CD14-positive monocyte (primary cell): ENCODE measurements around the gene RAB25. TPM values are rescaled to one million over a fixed set of nuclear protein-coding genes. Genes with fewer than 3 reads are reported as not detected.

ENCODE experiments used
- DNase-seq, 3 donors: peaks; one replicate each; pipeline ENCODE4 v3.0.0-alpha.2; 2011 to 2022
- H2AFZ ChIP-seq: 2 replicates; pipeline ENCODE4 v1.6.0; 2012; ENCODE audit warnings: mild to moderate bottlenecking, low read depth, low read length, inconsistent platforms; ENCODE audit not compliant: insufficient read depth, poor library complexity, severe bottlenecking
- H3K27ac ChIP-seq, 2 donors: 1 replicate in 1 of 2; 2 replicates in 1 of 2; pipeline ENCODE4 v1.5.1; 2012 to 2013; ENCODE audit warnings: low read length in 2 of 2, control low read depth in 1 of 2, inconsistent platforms in 1 of 2, low read depth in 1 of 2, mild to moderate bottlenecking in 1 of 2
- H3K27me3 ChIP-seq, 2 donors: one replicate each; pipeline versions ENCODE4 v1.6.0 to v1.6.1; 2011 to 2013; ENCODE audit warnings: low read length in 2 of 2; ENCODE audit not compliant: control insufficient read depth in 2 of 2, insufficient read depth in 2 of 2
- H3K36me3 ChIP-seq, 2 donors: replicated peaks in 1 of 2; 1 replicate in 1 of 2; 2 replicates in 1 of 2; pipeline versions ENCODE4 v1.5.1 to v1.6.1; 2012 to 2013; ENCODE audit warnings: low read length in 2 of 2, control low read depth in 1 of 2, inconsistent platforms in 1 of 2, mild to moderate bottlenecking in 1 of 2; ENCODE audit not compliant: insufficient read depth in 2 of 2, control insufficient read depth in 1 of 2
- H3K4me1 ChIP-seq, 2 donors: 1 replicate in 1 of 2; 2 replicates in 1 of 2; pipeline versions ENCODE4 v1.5.1 to v1.6.1; 2012 to 2013; ENCODE audit warnings: low read length in 2 of 2, control low read depth in 1 of 2, inconsistent platforms in 1 of 2, mild to moderate bottlenecking in 1 of 2, moderate library complexity in 1 of 2; ENCODE audit not compliant: insufficient read depth in 2 of 2, control insufficient read depth in 1 of 2
- H3K4me2 ChIP-seq: replicated peaks from 2 replicates; pipeline ENCODE3; 2012; ENCODE audit warnings: low read length, moderate library complexity, mild to moderate bottlenecking; ENCODE audit not compliant: poor library complexity, severe bottlenecking; ENCODE audit errors: extremely low read depth
- H3K4me3 ChIP-seq, 3 experiments: fragments of 200-600 bp in 1 of 3; sonication (generic) in 1 of 3; replicated peaks in 1 of 3; 1 replicate in 2 of 3; 2 replicates in 1 of 3; pipeline ENCODE4 v1.5.1; 2011 to 2013; ENCODE audit warnings: low read length in 3 of 3, mild to moderate bottlenecking in 3 of 3, control low read depth in 2 of 3, low read depth in 2 of 3, inconsistent platforms in 1 of 3, moderate library complexity in 1 of 3
- H3K79me2 ChIP-seq: 2 replicates; pipeline ENCODE4 v1.6.0; 2012; ENCODE audit warnings: mild to moderate bottlenecking, control low read depth, inconsistent platforms, low read length, moderate library complexity; ENCODE audit not compliant: insufficient read depth
- H3K9ac ChIP-seq: 2 replicates; pipeline ENCODE4 v1.6.0; 2017; ENCODE audit warnings: low read length, mild to moderate bottlenecking; ENCODE audit not compliant: insufficient read depth, poor library complexity, severe bottlenecking
- H3K9me3 ChIP-seq, 2 donors: replicated peaks in 1 of 2; 1 replicate in 1 of 2; 2 replicates in 1 of 2; pipeline versions ENCODE4 v1.5.1 to v1.6.1; 2012 to 2013; ENCODE audit warnings: low read length in 2 of 2, control low read depth in 1 of 2; ENCODE audit not compliant: control insufficient read depth in 1 of 2, insufficient read depth in 1 of 2
- H4K20me1 ChIP-seq: 2 replicates; pipeline ENCODE4 v1.6.0; 2012; ENCODE audit warnings: mild to moderate bottlenecking, low read length, control low read depth, moderate library complexity; ENCODE audit not compliant: insufficient read depth
- H3K27ac Mint-ChIP-seq, 7 donors: one replicate each; pipeline ENCODE4 v1.8.0; 2020; ENCODE audit warnings: mild to moderate bottlenecking in 7 of 7, mixed read lengths in 7 of 7, moderate library complexity in 6 of 7, inconsistent platforms in 2 of 7
- H3K27me3 Mint-ChIP-seq, 3 donors: one replicate each; pipeline ENCODE4 v1.8.0; 2021 to 2022; ENCODE audit warnings: low read depth in 3 of 3, mild to moderate bottlenecking in 3 of 3, mixed read lengths in 3 of 3, moderate library complexity in 3 of 3, inconsistent platforms in 1 of 3
- H3K36me3 Mint-ChIP-seq, 2 donors: one replicate each; pipeline ENCODE4 v1.8.0; 2020; ENCODE audit warnings: mixed read lengths in 2 of 2, inconsistent platforms in 1 of 2, mild to moderate bottlenecking in 1 of 2
- H3K4me1 Mint-ChIP-seq: one replicate; pipeline ENCODE4 v1.8.0; 2020; ENCODE audit warnings: mild to moderate bottlenecking, mixed read lengths
- H3K4me3 Mint-ChIP-seq, 2 donors: one replicate each; pipeline ENCODE4 v1.8.0; 2020; ENCODE audit warnings: mild to moderate bottlenecking in 2 of 2, mixed read lengths in 2 of 2, moderate library complexity in 1 of 2
- H3K9me3 Mint-ChIP-seq, 7 donors: one replicate each; pipeline ENCODE4 v1.8.0; 2020 to 2022; ENCODE audit warnings: mixed read lengths in 7 of 7, mild to moderate bottlenecking in 6 of 7, moderate library complexity in 6 of 7, inconsistent platforms in 2 of 7
- CTCF ChIP-seq: fragments of 200-600 bp; IDR thresholded peaks from one replicate; pipeline ENCODE4 v1.8.0; 2022; ENCODE audit warnings: antibody characterized with exemption, mild to moderate bottlenecking
- WGBS: methylation state at CpG from one replicate; pipeline ENCODE4 v1.1.5; 2013; ENCODE audit warnings: missing lambda C conversion rate; ENCODE audit not compliant: insufficient coverage; 5-methylcytosine and 5-hydroxymethylcytosine counted together
- intact Hi-C, 2 donors: fragments of 100-400 bp; cut with micrococcal nuclease; formaldehyde crosslinking; loops; one replicate each; pipeline versions ENCODE4 v1.15.0 to v1.15.1; 2023
- polyA plus RNA-seq, 3 donors: library from polyadenylated mRNA; depleted of rRNA in 1 of 3; unstranded in 2 of 3; stranded (reverse) in 1 of 3; fragments of 300-500 nt in 2 of 3; fragments of >200 nt in 1 of 3; fragmentation: Illumina TruSeq in 2 of 3; gene quantifications; 1 replicate in 2 of 3; 2 replicates in 1 of 3; pipeline ENCODE4 v1.2.3, GENCODE V29; 2012 to 2021

The RAB25 gene
- polyA plus RNA-seq, 3 donors = 0.23 TPM; not detected in 2

DNA sequence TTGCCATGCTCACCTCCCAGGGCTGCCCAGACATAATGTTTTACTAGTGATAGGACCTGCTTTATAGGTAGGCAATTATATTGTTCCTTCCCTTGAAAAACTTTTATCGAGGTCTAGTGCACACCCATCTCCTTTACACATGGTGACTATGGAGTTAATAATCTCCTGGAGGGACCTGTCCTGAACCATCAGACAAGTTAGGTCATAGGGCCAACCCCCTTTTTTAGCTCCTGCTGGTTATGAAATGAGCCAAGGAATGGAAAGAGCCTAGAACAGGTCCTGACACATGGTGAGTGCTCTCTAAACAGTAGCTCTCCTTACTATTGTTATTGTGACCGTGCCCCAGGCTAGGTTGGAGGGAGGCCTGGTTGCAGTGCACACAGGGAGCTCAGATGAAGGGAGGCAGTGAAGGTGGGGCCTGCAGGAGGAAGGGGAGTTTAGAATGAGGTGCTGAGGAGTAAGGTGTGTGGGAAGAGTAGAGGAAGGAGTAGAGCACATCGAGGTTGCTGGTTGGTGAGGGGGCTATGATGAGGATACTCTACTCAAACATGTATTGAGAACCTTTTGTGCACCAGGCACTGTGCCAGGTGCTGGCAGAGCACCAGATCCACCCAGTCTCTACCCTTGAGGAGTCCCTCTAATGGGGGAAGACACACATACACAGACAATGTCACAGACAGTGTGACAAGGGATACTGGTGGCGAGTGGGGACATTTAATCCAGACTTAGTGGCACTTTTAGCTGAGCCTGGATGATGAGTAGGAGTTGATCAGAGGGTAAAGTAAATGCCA is 39.4 kb downstream of the RAB25 start:
- no peak overlapping the region for H3K4me2 ChIP-seq
- peaks cover 15 to 25% of the 10 kb centered on the region in 2 donors for H3K36me3 Mint-ChIP-seq
- no peaks in the 10 kb centered on the region for H4K20me1 ChIP-seq
- H3K9me3 ChIP-seq = peaks cover 0 to 4% of the 10 kb centered on the region in 2 donors
- no peak overlapping the region for H3K4me3 ChIP-seq
- H3K36me3 ChIP-seq = no peaks in the 10 kb centered on the region
- peaks cover 33 to 47% of the 10 kb centered on the region in 2 donors for H3K4me1 ChIP-seq
- DNase-seq = no peak
- no peak overlapping the region for H3K9ac ChIP-seq
- no peak overlapping the region for H3K27ac ChIP-seq
- no peaks in the 10 kb centered on the region for H3K79me2 ChIP-seq
- intact Hi-C loops = no loop called here
- H3K4me1 Mint-ChIP-seq = peaks cover 51% of the 10 kb centered on the region
- peak overlapping the region in 1 of 2 donors; percentile 76 for H3K4me3 Mint-ChIP-seq
- H2AFZ ChIP-seq = no peak overlapping the region
- 100% methylated on average over 1 of the region's 4 CpGs for WGBS
- peak overlapping the region in 1 of 7 donors; percentile 12 for H3K27ac Mint-ChIP-seq
- H3K27me3 Mint-ChIP-seq = peaks cover 94 to 100% (median 96%) of the 10 kb centered on the region in 3 donors
- no peak for TF ChIP-seq CTCF
- peaks cover 62 to 100% of the 10 kb centered on the region in 2 donors for H3K27me3 ChIP-seq
- H3K9me3 Mint-ChIP-seq = peaks cover 0 to 20% (median 6%) of the 10 kb centered on the region in 7 donors

DNA sequence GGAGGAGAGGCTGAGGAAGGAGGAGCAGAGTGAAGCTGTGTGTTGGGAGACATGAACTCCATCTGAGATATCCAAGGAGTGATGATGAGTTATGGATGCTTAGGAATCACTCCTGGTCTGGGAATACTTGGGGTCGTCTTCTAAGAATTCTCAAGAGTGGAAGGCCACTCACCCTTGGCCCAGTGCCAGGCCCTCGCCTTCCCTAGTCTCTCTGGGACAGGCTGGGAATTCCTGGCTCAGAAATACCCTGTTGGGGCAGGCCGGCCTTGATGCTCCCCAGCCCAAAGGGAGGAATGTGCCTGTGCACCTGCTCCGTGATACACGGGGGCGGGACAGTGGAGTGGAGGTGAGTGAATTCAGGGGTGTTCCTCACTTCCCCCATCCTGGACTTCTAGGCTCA is 40.9 kb downstream of the RAB25 start:
- intact Hi-C loops = no loop called here
- Histone ChIP-seq H3K36me3 (no peaks in the 10 kb centered on the region), H3K9ac (no peak overlapping the region), H3K4me3 (no peak overlapping the region), H2AFZ (no peak overlapping the region), H3K27ac (no peak overlapping the region), H3K4me1 (peaks cover 35 to 45% of the 10 kb centered on the region in 2 donors), H3K79me2 (no peaks in the 10 kb centered on the region), H4K20me1 (no peaks in the 10 kb centered on the region), H3K4me2 (no peak overlapping the region), H3K27me3 (peaks cover 63 to 100% of the 10 kb centered on the region in 2 donors), H3K9me3 (peaks cover 0 to 4% of the 10 kb centered on the region in 2 donors)
- H3K27me3 Mint-ChIP-seq = peaks cover 95 to 100% (median 97%) of the 10 kb centered on the region in 3 donors
- peak overlapping the region in 1 of 2 donors; percentile 76 for H3K4me3 Mint-ChIP-seq
- 94% methylated on average over 2 of the region's 6 CpGs for WGBS
- H3K27ac Mint-ChIP-seq = peak overlapping the region in 3 of 7 donors; percentile 1 to 80 (median 68)
- H3K9me3 Mint-ChIP-seq = peaks cover 0 to 23% (median 15%) of the 10 kb centered on the region in 7 donors
- DNase-seq = no peak
- no peak for TF ChIP-seq CTCF
- peaks cover 22 to 26% of the 10 kb centered on the region in 2 donors for H3K36me3 Mint-ChIP-seq
- peaks cover 50% of the 10 kb centered on the region for H3K4me1 Mint-ChIP-seq
